Liver (tissue), 3 donors: ENCODE data around the gene BRMS1L.

ENCODE experiments used
- ATF3 ChIP-seq: IDR thresholded peaks from 2 replicates; pipeline ENCODE4 v1.6.1; 2016; ENCODE audit warnings: antibody characterized with exemption
- CTCF ChIP-seq: fragments of 150-350 bp; IDR thresholded peaks from 2 replicates; pipeline ENCODE4 v1.5.1; 2017; ENCODE audit warnings: improper control_type of control experiment, low read depth, low read length; ENCODE audit not compliant: missing input control
- EGR1 ChIP-seq, 2 donors: IDR thresholded peaks; 2 replicates each; pipeline ENCODE4 v1.6.1; 2016 to 2018; ENCODE audit warnings: antibody characterized with exemption in 2 of 2, low read depth in 2 of 2
- GABPA ChIP-seq, 2 donors: IDR thresholded peaks in 1 of 2; conservative IDR thresholded peaks in 1 of 2; 2 replicates each; pipeline ENCODE4 v1.6.1; 2016; ENCODE audit warnings: antibody characterized with exemption in 2 of 2, mild to moderate bottlenecking in 1 of 2, moderate library complexity in 1 of 2
- HNF4A ChIP-seq, 2 donors: conservative IDR thresholded peaks; 2 replicates each; pipeline ENCODE4 v1.6.1; 2016; ENCODE audit warnings: antibody characterized with exemption in 2 of 2, mild to moderate bottlenecking in 2 of 2
- MAX ChIP-seq: IDR thresholded peaks from 2 replicates; pipeline ENCODE4 v1.6.1; 2016; ENCODE audit warnings: antibody characterized with exemption
- NR2F2 ChIP-seq: IDR thresholded peaks from 2 replicates; pipeline ENCODE4 v1.6.1; 2016; ENCODE audit warnings: antibody characterized with exemption
- RAD21 ChIP-seq, 2 donors: IDR thresholded peaks; 2 replicates each; pipeline ENCODE4 v1.6.1; 2016; ENCODE audit warnings: antibody characterized with exemption in 2 of 2, mild to moderate bottlenecking in 2 of 2
- SP1 ChIP-seq: IDR thresholded peaks from 2 replicates; pipeline ENCODE4 v1.6.1; 2018; ENCODE audit warnings: antibody characterized with exemption, mild to moderate bottlenecking
- ZBTB33 ChIP-seq: IDR thresholded peaks from 2 replicates; pipeline ENCODE4 v1.6.1; 2016; ENCODE audit warnings: antibody characterized with exemption
- donor health status: healthy.
- donor health status: healthy.

- TF ChIP-seq HNF4A (conservative IDR thresholded peaks at IDR 0.05) (no peak), EGR1 (IDR thresholded peaks at IDR 0.05; ENCODE audit: low read depth in 2 of 2) (no peak), SP1 (no peak), NR2F2 (no peak), CTCF (no peak), ATF3 (no peak), ZBTB33 (no peak), RAD21 (IDR thresholded peaks at IDR 0.05) (no peak), GABPA (IDR thresholded peaks at IDR 0.05 in 1 of 2, conservative IDR thresholded peaks at IDR 0.05 in 1 of 2) (no peak), MAX (no peak)
Measured at GRCh38 chr14:35847636-35848035, 21.5 kb downstream of the BRMS1L start.
